ENCODE measurements around the gene PIM2. TPM values are rescaled to one million over a fixed set of nuclear protein-coding genes. Genes with fewer than 3 reads are reported as not detected.

Gene PIM2
- total and polyA plus RNA-seq, 2 of the 13 experiments (the other 11 are each of a cell fraction or from before 2014, with no cell fraction given), result 14.4 to 15.8 TPM

DNA sequence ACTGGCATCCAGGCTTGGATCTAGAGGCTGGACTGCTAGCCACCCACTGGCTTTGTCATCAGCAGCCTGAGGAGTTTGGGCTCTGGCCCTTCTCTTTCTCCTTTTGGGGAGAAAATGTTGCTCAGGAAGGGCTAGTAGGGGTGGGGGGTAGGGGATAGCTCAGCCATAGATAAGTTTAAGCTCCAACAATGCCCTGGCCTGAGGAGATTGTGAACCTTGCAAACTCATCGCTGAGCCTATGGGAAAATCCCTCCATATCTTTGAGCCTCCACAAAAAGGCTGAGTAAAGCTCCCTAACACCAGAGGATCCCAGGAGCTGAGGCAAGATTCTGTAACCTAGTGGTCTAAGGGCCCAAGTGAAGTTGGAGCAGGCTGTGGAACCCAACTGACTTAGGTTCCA, 29.8 kb upstream of the PIM2 start (continued):
- TF ChIP-seq ZIK1 (CRISPR knock-in tag; IDR thresholded peaks at IDR 0.05; ENCODE audit: borderline replicate concordance, low read depth) (no peak), PRMT3 (CRISPR knock-in tag; IDR thresholded peaks at IDR 0.05; ENCODE audit: borderline replicate concordance, low read depth) (no peak)

DNA sequence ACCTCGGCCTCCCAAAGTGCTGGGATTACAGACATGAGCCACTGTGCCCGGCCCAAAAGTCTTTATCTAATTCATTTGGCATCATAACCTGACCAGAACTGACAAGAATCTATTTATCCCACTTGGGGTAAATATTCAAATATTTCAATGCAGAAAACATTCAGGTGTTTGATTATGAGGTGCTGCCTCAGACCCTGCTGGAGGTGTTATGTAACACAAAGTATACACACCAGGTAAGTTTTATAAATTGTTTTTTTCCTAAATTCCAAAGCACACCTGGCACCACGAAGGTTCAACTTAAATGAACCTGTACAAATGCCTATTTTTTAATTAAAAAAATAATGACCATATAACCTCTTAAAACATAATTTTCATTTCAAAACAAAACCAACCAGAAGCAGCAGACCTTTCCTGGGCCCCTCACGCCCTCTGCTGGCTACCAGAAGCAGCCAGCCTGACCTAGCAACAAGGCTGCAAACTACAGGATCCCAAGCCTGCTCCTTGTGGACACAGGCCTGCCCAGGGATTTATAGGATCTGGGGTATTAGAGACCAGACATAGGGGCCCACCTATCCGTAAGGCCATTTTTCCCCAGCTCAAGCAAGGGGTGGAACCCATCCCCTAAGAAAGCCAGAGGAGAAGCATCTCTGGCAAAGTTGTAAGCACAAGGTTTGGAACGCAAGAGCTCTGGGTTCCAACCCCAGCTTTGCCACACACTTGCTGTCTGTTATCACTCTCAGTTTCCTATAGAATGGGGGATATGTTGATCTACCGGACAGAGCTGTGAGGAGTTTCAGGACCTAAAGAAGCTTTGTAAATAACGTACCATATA, 26.9 kb upstream of the PIM2 start:
- ChIA-PET POLR2A (interaction anchor here (1.1 to 1.2 kb wide), 2 partner anchors 11 to 12 kb away, joined by 3 to 4 read pairs; partner anchors contain the start of gene OTUD5), CTCF (ENCODE audit: low intra/inter-chr PET ratio, low total read pairs) (interaction anchor here (1.1 kb wide), 1 partner anchor 28 kb away, joined by 3 read pairs; no protein-coding TSS in a partner anchor)
- DNase-seq (ENCODE audit: low spot score) (peak; percentile 40), ATAC-seq (peak; percentile 80), FAIRE-seq (peak; percentile 87)
- in situ Hi-C loops (cut with HindIII; ENCODE audit: extremely low pct_ligation_motif_present, low pct_unique_long_range_greater_than_20kb) (no loop called here), intact Hi-C loops (cut with micrococcal nuclease; ENCODE audit: unreplicated experiment) (loop anchor here (1.0 to 5.0 kb wide), 2 partner anchors 17 to 183 kb away; partner anchors contain the start of gene GLOD5)
- H3K4me3 ChIP-seq (replicated peaks in 1 of 3; ENCODE audit: insufficient read depth in 1 of 3, low read depth in 2 of 3, low read length in 3 of 3), result no peak overlapping the region
- H2AFZ ChIP-seq (ENCODE audit: low read length), result no peak overlapping the region
- no peaks in the 10 kb centered on the region for H3K27me3 ChIP-seq (ENCODE audit: control insufficient read depth in 1 of 2, insufficient read depth in 2 of 2, low read length in 2 of 2)
- TF ChIP-seq AHR (CRISPR knock-in tag; IDR thresholded peaks at IDR 0.05) (no peak), SMC3 (IDR thresholded peaks at IDR 0.05; ENCODE audit: low read length) (peak; percentile 45), IRX3 (CRISPR knock-in tag; IDR thresholded peaks at IDR 0.05; ENCODE audit: borderline replicate concordance, low read depth) (no peak), STAG1 (CRISPR knock-in tag; IDR thresholded peaks at IDR 0.05) (peak; percentile 63), ZNF780A (CRISPR knock-in tag; IDR thresholded peaks at IDR 0.05) (no peak), ZMYM2 (CRISPR knock-in tag; IDR thresholded peaks at IDR 0.05) (no peak), RAD21 (CRISPR knock-in tag; IDR thresholded peaks at IDR 0.05) (0 out of 2 replicates have a peak, but pooled peaks have one; percentile 32), SAP130 (CRISPR knock-in tag; IDR thresholded peaks at IDR 0.05; ENCODE audit: low read depth) (0 out of 2 replicates have a peak, but pooled peaks have one; percentile 27), FOXA1 (IDR thresholded peaks at IDR 0.05) (no peak), FOXA1 (CRISPR knock-in tag; IDR thresholded peaks at IDR 0.05) (0 out of 2 replicates have a peak, but pooled peaks have one; percentile 12), NRL (CRISPR knock-in tag; IDR thresholded peaks at IDR 0.05; ENCODE audit: borderline replicate concordance) (no peak)
- TF ChIP-seq, protein P1, sequence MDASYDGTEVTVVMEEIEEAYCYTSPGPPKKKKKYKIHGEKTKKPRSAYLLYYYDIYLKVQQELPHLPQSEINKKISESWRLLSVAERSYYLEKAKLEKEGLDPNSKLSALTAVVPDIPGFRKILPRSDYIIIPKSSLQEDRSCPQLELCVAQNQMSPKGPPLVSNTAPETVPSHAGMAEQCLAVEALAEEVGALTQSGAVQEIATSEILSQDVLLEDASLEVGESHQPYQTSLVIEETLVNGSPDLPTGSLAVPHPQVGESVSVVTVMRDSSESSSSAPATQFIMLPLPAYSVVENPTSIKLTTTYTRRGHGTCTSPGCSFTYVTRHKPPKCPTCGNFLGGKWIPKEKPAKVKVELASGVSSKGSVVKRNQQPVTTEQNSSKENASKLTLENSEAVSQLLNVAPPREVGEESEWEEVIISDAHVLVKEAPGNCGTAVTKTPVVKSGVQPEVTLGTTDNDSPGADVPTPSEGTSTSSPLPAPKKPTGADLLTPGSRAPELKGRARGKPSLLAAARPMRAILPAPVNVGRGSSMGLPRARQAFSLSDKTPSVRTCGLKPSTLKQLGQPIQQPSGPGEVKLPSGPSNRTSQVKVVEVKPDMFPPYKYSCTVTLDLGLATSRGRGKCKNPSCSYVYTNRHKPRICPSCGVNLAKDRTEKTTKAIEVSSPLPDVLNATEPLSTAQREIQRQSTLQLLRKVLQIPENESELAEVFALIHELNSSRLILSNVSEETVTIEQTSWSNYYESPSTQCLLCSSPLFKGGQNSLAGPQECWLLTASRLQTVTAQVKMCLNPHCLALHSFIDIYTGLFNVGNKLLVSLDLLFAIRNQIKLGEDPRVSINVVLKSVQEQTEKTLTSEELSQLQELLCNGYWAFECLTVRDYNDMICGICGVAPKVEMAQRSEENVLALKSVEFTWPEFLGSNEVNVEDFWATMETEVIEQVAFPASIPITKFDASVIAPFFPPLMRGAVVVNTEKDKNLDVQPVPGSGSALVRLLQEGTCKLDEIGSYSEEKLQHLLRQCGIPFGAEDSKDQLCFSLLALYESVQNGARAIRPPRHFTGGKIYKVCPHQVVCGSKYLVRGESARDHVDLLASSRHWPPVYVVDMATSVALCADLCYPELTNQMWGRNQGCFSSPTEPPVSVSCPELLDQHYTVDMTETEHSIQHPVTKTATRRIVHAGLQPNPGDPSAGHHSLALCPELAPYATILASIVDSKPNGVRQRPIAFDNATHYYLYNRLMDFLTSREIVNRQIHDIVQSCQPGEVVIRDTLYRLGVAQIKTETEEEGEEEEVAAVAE (CRISPR knock-in tag; IDR thresholded peaks at IDR 0.05; ENCODE audit: borderline replicate concordance), result 0 out of 2 replicates have a peak, but pooled peaks have one; percentile 67
- TF ChIP-seq, protein P2, sequence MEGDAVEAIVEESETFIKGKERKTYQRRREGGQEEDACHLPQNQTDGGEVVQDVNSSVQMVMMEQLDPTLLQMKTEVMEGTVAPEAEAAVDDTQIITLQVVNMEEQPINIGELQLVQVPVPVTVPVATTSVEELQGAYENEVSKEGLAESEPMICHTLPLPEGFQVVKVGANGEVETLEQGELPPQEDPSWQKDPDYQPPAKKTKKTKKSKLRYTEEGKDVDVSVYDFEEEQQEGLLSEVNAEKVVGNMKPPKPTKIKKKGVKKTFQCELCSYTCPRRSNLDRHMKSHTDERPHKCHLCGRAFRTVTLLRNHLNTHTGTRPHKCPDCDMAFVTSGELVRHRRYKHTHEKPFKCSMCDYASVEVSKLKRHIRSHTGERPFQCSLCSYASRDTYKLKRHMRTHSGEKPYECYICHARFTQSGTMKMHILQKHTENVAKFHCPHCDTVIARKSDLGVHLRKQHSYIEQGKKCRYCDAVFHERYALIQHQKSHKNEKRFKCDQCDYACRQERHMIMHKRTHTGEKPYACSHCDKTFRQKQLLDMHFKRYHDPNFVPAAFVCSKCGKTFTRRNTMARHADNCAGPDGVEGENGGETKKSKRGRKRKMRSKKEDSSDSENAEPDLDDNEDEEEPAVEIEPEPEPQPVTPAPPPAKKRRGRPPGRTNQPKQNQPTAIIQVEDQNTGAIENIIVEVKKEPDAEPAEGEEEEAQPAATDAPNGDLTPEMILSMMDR (CRISPR knock-in tag; IDR thresholded peaks at IDR 0.05), result peak; percentile 71
- no peaks in the 10 kb centered on the region for H3K9me3 ChIP-seq (ENCODE audit: low read length)
- 50% methylated on average over 4 of the region's 8 CpGs for WGBS (ENCODE audit: low lambda C conversion rate)
- H3K4me1 ChIP-seq (ENCODE audit: insufficient read depth, low read length), result peaks cover 25% of the 10 kb centered on the region
- no peak overlapping the region for H3K4me2 ChIP-seq (ENCODE audit: low read depth, low read length)
- H3K9ac ChIP-seq (ENCODE audit: insufficient read depth, low read depth, low read length), result no peak overlapping the region
- peaks cover 0 to 4% of the 10 kb centered on the region in 2 experiments; a peak in 2 of 5 replicates for H3K36me3 ChIP-seq (replicated peaks in 1 of 2; ENCODE audit: control insufficient read depth in 1 of 2, insufficient read depth in 2 of 2, low read length in 2 of 2)
- H3K79me2 ChIP-seq (ENCODE audit: insufficient read depth, low read length), result peaks cover 13% of the 10 kb centered on the region
- H4K20me1 ChIP-seq (ENCODE audit: insufficient read depth, low read length), result peaks cover 4% of the 10 kb centered on the region; the same call in 1 of the 2 replicates
- BruUV-seq (replicated peaks), result no TSS peak
- H3K27ac ChIP-seq (ENCODE audit: extremely low read length, insufficient read depth, low read length), result no peak overlapping the region

All from HepG2 (cell line).